Measurements from ENCODE around the gene CCDC39.
"Not testable (repeated sequence)": the region's sequence is repeated elsewhere in the genome, so short reads cannot be mapped to it uniquely, and the experiment has no call there.

CCDC39 gene

DNA sequence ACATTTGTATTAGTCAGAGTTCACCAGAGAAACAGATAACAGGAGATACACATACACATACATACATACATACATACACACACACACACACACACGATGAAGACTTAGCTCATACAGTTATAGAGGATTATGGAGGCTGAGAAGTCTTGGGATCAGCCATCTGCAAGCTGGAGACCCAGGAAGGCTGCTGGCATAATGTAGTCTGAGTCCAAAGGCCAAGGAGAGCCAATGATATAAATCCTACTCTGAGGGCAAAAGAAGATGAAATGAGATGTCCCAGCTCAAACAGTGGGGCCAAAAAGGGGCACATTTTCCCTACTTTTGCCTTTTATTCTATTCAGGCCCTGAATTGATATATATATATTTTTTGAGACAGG lies 83.7 kb downstream of the CCDC39 start:
- DNase-seq (ENCODE audit: low spot score in 2 of 2) (no peak), ATAC-seq (no peak)
- no peaks in the 10 kb centered on the region for H3K4me1 Mint-ChIP-seq
- no peaks in the 10 kb centered on the region for H3K9me3 Mint-ChIP-seq
- no peaks in the 10 kb centered on the region for H3K36me3 Mint-ChIP-seq
- no peak overlapping the region for H3K4me3 Mint-ChIP-seq
- no peak overlapping the region for H3K27ac Mint-ChIP-seq

DNA sequence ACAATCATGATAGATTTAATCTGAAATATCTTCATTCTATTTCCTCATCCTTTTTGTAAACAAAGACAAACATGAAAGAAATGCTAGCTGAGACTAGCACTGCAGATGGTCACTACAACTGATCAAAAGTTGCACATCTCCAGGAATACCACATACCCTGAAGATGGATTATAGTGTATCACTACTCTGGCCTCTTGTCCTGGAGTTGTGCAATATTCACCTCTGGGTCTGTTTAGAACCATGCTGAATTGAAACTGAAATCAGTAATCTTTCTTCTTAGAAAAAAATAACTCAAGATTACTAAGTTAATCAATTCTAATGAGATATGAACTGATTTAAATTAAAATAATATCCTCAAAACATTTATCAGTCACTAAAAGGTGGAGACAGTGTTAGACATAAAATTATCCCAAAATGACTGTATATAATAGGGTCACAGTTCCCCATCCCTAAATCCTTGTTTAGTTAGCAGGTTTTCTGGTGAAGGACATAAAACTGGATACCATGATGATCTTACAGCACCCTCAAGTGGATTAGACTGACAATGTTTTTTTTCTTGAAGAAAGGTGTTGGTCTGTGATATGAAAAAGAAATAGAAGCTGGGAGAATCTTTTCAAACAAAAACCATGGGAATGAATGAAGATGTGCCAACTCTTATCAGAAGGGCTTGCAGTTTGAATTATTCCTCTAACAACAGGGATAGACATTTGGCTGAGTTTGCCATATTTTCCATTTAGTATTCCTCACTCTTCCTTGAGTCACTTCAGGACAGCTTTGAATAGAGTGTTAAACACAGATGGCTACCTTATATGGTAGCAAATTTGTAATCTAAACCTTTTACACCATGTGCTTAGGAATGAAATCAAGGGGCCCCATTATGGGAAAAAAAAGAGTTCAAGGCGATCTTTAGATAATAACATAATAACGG lies 84.4 kb downstream of the CCDC39 start:
- Mint-ChIP-seq H3K4me1 (no peaks in the 10 kb centered on the region), H3K27ac (no peak overlapping the region), H3K36me3 (no peaks in the 10 kb centered on the region), H3K4me3 (no peak overlapping the region), H3K9me3 (no peaks in the 10 kb centered on the region)
- DNase-seq (ENCODE audit: low spot score in 2 of 2): no peak
- ATAC-seq: no peak

DNA sequence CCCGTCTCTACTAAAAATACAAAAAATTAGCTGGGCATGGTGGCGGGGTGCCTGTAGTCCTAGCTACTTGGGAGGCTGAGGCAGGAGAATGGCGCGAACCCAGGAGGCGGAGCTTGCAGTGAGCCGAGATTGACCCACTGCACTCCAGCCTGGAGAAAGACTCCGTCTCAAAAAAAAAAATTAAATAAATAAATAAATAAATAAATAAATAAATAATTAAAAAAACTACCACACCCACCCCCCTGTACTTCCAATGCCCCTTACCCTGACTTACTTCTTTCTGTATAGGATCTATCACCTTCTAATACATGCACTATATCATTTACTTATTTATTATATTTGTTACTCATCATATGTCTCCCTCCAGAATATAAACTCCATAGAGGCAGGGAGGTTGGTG lies 85.7 kb downstream of the CCDC39 start:
- not testable (repeated sequence) for H3K9me3 Mint-ChIP-seq; H3K27ac Mint-ChIP-seq; H3K4me3 Mint-ChIP-seq; ATAC-seq; H3K4me1 Mint-ChIP-seq; DNase-seq (ENCODE audit: low spot score in 2 of 2); H3K36me3 Mint-ChIP-seq

DNA sequence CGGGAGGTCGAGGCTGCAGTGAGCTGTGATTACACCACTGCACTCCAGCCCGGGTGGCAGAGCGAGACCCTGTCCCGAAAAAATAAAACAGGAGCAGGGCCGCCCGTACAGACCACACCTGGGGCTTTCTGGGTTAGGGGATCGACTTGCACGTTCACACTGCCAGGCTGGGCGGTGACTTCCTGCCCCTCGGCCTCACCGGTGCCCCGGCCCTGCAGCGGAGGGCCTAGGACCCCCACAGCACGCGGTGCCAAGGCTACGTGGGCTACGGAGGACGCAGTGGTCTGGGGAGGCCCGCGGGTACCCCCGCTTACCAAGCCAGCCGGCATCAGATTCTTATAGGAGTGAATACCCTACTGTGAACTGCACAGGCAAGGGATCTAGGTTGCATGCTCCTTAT lies 88.9 kb downstream of the CCDC39 start:
- no peak overlapping the region for H3K4me3 Mint-ChIP-seq
- H3K36me3 Mint-ChIP-seq: no peaks in the 10 kb centered on the region
- ATAC-seq (no peak), DNase-seq (ENCODE audit: low spot score in 2 of 2) (no peak)
- no peaks in the 10 kb centered on the region for H3K9me3 Mint-ChIP-seq
- no peaks in the 10 kb centered on the region for H3K4me1 Mint-ChIP-seq
- no peak overlapping the region for H3K27ac Mint-ChIP-seq

DNA sequence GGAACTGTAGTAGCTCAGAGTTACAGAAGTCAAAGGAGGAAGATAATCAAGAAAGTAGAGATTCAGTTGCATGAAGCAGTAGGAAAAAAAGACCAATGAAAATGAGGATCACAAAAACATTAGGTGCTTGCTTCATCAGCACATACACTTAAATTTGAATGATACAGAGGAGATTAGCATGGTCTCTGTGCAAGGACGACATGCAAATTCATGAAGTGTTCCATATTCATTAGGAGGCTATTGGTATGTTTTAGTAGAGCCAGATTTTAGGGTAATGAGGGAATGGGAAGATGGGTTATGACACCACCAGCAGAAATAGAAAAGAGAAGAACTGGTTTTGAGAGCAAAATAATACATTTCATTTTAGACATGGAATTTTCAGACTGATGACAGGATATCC lies 98.4 kb downstream of the CCDC39 start:
- no peak for DNase-seq (ENCODE audit: low spot score in 2 of 2)
- no peak for ATAC-seq
- H3K27ac Mint-ChIP-seq: no peak overlapping the region
- no peaks in the 10 kb centered on the region for H3K4me1 Mint-ChIP-seq
- no peaks in the 10 kb centered on the region for H3K36me3 Mint-ChIP-seq
- H3K4me3 Mint-ChIP-seq: no peak overlapping the region
- no peaks in the 10 kb centered on the region for H3K9me3 Mint-ChIP-seq

DNA sequence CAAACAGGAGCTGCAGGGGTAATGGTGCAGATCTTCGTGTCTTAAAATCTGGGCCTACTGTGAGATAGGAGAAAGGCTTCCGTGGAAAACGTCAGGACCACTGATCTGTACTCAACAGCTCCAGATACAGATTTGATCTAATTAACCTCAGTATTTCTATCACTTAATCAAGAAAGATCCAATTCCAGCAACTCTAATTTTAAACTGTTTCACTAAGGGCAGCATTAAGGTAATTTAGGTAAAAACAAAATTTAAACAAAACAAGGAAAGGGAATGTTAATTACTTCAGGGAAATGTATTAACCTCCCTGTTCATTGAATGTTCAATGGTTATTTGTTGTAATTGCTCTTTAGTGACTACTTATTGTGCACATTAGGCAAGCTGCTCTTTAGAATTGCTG lies 103.7 kb downstream of the CCDC39 start:
- H3K4me3 Mint-ChIP-seq: no peak overlapping the region
- no peaks in the 10 kb centered on the region for H3K36me3 Mint-ChIP-seq
- no peaks in the 10 kb centered on the region for H3K4me1 Mint-ChIP-seq
- no peaks in the 10 kb centered on the region for H3K9me3 Mint-ChIP-seq
- ATAC-seq (no peak), DNase-seq (ENCODE audit: low spot score in 2 of 2) (no peak)
- H3K27ac Mint-ChIP-seq: no peak overlapping the region

DNA sequence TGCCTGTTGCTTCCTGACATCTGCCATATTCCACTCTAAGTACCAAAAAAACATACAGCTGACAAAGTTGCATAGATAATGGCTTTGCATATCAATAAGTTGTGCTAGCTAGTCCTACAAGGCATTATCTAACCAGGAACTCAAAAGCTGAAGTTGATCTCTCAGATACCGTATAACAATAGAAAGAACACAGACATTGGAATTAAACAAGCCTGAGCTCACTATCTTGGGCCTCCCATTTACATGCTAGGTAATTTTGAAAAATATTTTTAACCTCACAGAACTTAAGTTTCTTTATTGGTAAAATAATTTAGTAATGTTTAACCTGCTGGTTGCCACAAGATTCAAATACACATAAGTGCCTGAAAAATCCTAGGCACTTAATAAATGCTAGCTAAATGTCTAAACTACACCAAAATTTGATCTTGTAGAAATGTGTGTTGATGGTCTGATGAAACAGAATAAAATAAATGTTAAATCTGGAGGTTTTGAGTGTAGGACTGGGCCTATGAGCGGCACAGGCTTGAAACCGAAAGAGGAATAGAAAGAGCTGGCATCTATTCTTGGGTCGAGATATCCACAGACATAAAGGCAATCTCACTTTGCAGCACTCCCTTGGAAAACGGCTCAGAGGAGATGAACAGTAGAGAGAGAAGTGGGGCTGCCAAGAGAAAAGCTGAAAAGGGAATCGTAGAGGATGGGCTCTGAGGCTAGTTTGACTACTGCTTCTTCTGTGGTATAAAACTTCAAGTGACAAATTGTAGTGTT lies 107.3 kb downstream of the CCDC39 start:
- DNase-seq (ENCODE audit: low spot score in 2 of 2) (no peak), ATAC-seq (no peak)
- no peaks in the 10 kb centered on the region for H3K9me3 Mint-ChIP-seq
- H3K27ac Mint-ChIP-seq: no peak overlapping the region
- H3K4me3 Mint-ChIP-seq: no peak overlapping the region
- no peaks in the 10 kb centered on the region for H3K4me1 Mint-ChIP-seq
- no peaks in the 10 kb centered on the region for H3K36me3 Mint-ChIP-seq

DNA sequence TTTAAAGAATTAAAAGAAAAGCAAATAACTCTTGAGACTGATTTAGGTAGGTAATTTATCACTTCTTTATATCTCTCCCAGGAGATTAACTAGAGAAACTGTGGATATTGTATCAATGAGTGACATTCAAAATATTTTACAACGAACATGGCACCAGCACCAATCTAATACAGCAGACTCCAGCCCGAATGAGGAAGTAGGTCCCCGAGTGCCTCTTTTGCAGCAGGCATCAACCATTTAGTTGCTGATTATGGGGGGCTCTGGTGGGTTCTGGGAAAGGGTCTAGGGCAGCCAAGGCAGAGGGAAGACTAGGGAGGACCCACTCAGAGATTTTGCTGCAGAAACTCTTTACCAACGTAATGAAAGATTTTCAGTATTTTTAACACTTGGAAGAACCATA lies 109.1 kb downstream of the CCDC39 start:
- Mint-ChIP-seq H3K4me1 (no peaks in the 10 kb centered on the region), H3K9me3 (no peaks in the 10 kb centered on the region), H3K36me3 (no peaks in the 10 kb centered on the region), H3K27ac (no peak overlapping the region), H3K4me3 (no peak overlapping the region)
- no peak for DNase-seq (ENCODE audit: low spot score in 2 of 2)
- ATAC-seq: no peak

DNA sequence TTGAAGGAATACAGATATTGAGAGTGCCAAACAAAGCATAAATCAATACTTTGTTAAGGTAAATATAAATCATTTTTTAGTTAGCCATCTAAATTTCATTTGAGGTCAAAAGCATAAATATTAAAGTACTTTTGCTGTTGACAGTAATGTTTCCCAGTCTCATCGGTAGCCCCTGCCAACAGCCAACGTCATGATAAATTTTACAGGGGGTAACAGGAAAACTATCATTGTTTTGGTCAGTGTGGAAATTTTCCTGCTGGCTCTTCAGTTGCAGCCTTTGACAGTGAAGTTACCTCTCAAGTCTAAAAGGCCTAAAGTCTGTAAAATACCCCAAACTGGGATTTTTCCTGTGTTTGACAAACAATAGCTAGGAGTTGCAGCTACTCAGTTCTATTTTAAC lies 114.6 kb downstream of the CCDC39 start:
- Mint-ChIP-seq H3K9me3 (peaks cover 1% of the 10 kb centered on the region), H3K27ac (no peak overlapping the region)
- no peak for ATAC-seq

More for the DNA sequence above, 114.6 kb downstream of the CCDC39 start:
- Mint-ChIP-seq H3K36me3 (no peaks in the 10 kb centered on the region), H3K4me3 (no peak overlapping the region), H3K4me1 (no peaks in the 10 kb centered on the region)
- no peak for DNase-seq (ENCODE audit: low spot score in 2 of 2)

All from stimulated activated effector memory CD8-positive, alpha-beta T cell treated with anti-CD3 and anti-CD28 coated beads, Interleukin-12 subunit alpha, Interleukin-12 subunit beta, amount 100 ng/mL, for 72 hours (primary cell).